ENCODE data around the gene S100A12.
A peak's percentile ranks its signal among the peaks of the same experiment; 100 is the strongest.

The S100A12 gene

DNA sequence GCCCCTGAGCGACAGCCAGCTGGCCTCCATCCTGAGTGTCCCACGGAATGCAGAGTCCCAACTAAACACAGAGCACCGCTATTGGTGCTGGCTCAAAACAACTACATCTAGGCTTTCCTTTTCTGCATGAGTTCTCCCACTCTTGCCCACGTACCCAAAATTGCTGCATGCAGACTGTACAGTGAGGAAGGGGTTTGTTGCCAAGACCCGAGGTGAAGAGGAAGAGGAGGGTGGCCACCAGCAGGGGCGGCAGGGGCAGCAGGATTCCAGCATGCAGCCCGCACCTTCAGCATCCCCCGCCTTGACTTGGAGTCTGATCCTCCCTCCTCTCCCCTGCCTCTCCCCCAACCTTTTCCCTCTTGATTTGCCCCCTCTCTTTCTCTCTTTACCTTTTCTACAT lies 9.7 kb downstream of the S100A12 start:
- DNase-seq: no peak

DNA sequence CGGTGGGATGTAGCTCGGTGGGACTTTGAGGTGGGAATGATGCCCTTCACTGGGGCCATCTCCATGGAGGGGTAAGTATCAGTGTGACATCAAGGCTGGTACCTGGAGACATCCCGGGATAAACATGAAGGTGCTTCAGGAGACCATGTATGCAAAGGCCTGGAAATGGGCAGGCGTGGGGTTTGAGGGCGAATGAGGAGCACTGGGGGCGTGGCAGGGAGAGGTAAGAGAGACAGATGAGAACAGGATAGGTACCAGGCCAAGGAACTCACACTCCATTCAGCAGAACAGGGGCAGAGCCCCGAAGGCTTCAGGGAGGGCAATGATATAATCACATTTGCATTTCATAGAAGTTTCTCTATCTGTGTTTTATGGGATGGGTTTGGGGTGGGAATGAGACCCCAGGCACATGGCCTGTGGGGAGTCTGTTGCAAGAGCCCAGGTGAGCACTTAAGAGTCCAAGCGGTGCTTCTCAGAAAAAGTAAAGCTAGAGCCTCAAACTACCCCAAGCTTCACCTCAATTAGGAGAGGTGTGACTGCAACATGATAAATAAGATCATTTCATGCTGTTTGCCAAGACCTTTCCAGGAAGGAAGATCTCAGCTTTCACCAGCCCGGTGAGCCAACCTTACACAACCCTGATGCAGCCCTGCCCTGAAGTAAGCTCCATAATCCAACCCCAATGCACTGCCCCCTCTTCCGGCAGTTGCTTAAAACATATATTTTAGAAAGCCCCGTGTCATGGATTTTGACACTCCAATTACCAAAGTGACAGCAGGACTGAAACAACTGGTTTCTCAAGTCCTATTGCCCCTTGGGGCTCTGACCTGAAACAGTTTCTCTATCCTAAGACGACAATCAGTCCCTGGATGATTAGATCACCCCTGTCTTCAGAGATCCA lies 10.4 kb downstream of the S100A12 start:
- DNase-seq: no peak

DNA sequence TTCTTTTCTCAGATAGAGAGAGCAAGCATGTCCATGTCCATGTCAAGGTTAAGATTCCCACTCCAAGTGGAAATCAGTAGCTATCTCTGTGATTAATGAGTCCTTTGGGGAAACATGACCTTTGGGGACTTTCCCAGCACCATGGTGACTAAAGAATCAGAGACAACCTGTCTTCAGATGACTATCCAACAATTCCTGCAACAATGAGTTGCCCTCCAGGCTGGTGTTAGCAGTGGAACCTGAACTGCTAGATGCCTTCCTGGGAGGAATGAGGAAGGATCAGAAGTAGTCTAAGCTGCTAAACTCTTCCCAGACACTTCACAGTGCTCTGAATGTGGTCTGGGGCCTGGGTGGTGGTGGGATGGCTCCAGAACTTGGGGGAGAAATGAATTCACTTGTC lies 11.3 kb downstream of the S100A12 start:
- DNase-seq: no peak

DNA sequence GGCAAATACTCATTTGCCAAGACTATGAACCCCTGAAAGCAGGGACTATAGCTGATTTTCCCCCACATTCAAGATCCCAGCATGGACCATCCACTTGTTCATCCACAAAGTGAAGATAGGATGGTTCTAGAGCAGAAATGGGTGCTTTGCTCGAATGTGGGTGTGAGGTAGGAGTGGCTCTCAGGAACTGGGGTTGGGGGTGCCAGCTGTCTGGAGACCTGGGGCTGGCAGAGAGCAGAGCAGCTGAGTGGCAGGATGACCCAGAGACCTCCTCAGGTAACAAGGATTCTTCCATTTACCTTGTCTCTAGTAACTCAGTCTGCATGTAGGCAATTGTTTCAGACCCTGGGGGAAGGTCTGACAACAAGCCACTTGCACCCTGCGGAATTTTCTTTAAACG lies 11.8 kb downstream of the S100A12 start:
- no peak for DNase-seq

DNA sequence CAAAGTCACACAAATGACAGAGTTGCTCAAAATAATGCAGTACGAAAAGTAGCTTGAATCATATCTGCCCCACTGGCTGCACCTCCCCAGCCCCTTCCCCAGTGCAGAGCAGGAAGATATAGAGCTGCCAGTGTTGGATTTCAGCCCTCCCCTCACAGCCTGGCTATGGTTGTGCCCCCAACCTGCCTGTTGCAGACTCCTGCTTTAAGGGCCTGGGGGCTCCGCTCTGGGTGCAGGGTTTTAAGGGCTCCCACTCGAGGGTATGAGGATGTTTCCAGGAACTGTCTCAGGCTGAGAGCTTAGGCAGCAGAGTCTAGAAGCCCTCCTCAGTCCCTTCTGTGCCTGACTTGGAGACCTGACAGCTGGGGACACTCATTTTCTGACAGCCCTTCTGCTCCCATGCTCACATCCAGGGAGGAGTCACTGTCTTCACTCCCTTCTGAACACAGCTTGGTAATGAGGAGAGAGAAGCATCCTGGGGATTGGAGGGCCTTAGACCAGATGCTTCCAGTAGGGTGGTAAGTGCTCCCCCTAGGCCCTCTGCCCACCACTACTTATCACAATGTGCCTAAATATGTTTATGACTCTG lies 13.1 kb downstream of the S100A12 start:
- DNase-seq: no peak

DNA sequence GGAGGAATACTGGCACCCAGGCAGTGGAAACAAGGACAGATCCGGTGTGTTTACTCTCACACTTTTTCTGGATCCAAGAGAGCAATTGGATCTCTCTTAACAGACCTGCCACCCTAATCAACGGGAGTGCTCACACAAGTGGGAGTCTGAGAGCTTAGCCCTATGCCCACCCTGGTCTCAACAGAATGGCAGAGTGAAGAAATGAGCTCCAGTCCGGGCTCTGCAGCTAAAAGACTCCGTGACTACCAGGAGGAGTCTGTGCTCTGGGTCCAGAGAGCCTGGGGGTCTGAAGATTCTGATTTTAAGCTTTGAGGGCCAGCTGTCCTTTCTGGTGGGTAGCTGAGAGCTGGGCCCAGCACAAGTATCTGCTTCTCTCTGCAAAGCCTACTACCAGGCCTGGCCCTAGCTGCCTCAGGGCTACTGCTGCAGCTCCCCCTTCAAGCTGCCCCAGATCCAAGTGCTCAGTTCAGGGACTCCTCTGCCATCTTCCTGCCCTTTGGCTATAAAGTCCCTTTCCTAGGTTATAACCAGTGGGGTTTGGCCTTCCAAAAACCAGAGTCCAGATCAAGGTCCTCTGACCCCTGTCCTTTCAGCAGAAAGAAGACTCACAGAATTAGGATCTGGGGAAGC lies 13.8 kb downstream of the S100A12 start:
- DNase-seq: no peak

DNA sequence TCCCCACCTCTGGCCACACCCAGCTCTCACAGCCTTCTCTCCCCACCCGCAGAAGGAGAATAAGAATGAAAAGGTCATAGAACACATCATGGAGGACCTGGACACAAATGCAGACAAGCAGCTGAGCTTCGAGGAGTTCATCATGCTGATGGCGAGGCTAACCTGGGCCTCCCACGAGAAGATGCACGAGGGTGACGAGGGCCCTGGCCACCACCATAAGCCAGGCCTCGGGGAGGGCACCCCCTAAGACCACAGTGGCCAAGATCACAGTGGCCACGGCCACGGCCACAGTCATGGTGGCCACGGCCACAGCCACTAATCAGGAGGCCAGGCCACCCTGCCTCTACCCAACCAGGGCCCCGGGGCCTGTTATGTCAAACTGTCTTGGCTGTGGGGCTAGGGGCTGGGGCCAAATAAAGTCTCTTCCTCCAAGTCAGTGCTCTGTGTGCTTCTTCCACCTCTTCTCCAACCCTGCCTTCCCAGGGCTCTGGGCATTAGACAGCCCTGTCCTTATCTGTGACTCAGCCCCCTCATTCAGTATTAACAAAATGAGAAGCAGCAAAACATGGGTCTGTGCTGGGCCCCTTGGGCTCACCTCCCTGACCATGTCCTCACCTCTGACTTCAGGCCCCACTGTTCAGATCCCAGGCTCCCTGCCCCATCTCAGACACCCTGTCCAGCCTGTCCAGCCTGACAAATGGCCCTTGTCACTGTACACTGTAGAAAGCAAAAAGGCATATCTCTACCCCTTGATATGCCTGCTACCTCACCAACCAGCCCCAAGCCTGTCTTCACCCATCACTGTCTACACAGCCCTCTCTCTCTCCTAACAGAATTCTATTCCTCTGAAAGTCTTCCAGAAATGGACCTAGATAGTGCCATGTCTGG lies 14.6 kb downstream of the S100A12 start:
- DNase-seq: no peak

DNA sequence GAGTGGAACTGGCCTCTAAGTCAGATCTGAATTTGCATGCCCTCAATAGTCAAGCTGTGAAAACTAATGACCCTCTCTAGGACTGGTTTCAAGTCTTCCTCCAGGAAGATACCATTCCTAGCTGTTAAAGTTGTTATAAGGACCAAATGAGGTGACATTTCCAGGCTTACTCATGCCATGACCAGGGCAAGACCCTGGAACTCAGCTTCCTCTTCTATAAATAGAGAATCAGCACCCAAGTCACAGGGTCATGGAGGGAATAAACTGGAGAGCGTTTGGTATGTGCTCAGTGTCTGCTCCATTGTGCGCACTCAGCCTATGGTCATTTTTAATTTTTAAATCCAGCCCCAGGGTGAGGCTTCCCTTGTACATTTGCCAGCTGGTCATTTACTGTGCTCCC lies 15.2 kb downstream of the S100A12 start:
- DNase-seq: no peak

DNA sequence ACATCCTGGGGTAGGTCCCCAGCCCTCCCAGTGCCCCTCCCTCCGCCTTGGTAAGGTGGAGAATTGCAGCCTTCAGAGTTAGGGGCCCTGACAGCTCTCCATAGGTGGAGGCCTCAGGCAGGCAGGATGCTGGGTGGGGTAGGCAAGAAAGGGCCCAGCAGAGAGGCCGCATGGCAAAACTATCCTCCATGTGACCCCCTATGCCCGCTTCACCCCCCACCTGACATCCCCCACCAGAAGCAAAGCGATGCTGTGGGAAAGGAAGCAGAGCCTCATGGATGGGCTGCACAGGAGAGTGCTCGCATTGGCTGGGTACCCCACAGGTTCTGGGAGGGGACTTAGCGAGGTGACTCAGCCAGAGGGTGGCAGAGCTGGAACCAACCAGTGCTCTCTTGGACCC lies 16.2 kb downstream of the S100A12 start:
- DNase-seq: no peak

DNA sequence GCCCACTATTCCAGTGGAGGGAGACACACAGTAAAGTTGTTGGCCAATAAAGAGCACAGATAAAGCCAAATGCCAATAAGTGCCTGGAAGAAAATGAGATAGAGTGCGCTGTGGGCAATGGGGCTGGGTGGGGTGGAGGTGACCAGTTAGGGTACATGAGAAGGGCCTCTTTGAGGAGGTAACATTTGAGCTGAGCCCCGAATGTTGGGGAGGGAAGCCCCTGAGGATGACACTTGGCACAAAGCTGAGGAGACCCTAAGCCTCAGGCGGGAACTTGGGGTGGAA lies 16.8 kb downstream of the S100A12 start:
- no peak for DNase-seq

DNA sequence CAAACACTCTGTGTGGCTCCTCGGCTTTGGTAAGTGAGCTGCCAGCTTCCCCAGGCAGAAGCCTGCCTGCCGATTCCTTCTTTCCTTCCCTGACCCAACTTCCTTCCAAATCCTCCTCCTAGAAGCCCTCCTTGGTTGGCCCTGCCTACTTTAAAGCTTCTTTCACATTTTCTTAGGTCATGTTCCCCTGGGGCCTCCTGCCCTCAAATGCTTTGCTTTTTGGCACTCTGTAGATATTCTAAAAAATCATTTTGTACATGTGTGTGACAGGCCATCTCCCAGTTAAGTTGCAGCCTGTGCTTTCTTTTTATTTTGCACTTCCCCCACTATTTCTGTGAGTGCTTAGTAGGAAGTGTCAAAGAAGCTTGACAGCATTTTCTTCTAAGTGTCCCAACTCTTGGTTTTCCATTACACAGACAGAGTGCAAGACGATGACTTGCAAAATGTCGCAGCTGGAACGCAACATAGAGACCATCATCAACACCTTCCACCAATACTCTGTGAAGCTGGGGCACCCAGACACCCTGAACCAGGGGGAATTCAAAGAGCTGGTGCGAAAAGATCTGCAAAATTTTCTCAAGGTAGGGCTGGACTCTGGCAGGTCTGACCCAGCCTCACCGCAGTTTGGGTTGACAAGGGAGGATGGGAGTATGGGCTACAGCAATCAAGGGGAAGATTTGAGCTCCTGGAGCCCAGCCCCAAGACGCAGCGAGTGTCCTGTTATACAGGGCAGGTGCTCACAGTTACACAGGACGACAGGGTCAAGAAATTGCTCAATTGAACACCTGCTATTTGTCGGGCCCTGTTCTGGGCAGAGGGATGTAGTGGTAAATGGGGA lies 17.3 kb downstream of the S100A12 start, which contains the start of gene S100A9:
Gene S100A9 (plus strand): TSS at position 2 of the 838 bp plus-strand sequence. CDS start 430 bp downstream, at position 432.
- no peak for DNase-seq

DNA sequence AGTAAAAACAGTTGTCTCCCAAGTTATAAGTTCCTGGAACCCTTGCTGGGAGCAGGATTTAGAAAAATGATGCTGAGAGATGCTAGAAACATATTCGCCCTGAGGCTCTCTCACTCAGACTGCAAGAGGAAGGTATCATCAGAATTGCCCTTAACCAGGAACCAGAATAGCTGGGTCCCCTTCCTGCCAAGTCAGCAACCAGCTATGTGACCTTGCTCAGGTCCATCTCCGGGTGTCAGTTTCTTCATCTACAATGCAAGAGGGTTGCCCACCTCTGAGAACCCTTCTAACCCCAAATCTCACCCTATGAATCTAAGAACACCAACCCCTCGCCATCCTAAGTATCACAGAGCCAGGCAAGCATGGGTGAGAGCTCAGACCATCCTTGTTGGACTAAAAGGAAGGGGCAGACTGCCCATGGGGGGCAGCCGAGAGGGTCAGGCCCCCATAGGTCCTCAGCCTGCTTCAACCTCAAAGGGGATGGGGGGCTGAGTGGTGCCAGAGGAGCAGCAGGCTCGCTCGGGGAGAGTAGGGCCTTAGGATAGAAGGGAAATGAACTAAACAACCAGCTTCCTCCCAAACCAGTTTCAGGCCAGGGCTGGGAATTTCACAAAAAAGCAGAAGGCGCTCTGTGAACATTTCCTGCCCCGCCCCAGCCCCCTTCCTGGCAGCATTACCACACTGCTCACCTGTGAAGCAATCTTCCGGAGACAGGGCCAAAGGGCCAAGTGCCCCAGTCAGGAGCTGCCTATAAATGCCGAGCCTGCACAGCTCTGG lies 18.2 kb downstream of the S100A12 start:
- peak; percentile 29 for DNase-seq

DNA sequence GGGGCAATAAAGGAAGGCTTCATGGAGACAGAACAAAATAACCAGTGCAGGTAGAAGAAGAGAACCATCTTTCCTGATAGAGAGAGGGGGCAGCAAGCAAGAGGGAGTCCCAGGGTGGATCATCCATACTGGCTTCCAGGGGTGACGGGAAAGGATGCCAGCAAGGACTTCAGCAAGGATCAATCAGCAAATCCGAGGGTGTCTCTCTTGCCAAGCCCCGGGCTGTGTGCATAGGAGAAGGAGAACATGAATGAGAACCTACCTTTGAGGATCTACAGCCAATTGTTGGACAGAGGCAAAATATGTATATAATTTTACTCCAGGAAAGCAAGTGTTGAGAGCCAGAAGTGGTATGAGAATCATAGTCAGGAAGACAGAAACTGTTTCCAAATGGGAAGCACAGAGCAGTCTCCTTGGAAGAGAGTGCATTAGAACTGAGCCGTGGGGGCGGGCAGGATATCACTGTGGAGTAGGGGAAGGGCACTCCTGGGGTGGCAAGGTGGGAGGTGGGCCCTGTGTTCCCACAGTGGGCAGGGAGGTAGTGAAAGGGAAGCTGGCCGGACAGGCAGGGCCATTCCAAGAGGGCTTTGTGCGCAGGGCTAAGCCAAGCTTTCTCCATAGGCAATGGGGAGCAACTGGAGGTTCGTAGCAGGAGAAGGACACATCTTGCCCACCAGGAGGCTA lies 18.9 kb downstream of the S100A12 start:
- no peak for DNase-seq

DNA sequence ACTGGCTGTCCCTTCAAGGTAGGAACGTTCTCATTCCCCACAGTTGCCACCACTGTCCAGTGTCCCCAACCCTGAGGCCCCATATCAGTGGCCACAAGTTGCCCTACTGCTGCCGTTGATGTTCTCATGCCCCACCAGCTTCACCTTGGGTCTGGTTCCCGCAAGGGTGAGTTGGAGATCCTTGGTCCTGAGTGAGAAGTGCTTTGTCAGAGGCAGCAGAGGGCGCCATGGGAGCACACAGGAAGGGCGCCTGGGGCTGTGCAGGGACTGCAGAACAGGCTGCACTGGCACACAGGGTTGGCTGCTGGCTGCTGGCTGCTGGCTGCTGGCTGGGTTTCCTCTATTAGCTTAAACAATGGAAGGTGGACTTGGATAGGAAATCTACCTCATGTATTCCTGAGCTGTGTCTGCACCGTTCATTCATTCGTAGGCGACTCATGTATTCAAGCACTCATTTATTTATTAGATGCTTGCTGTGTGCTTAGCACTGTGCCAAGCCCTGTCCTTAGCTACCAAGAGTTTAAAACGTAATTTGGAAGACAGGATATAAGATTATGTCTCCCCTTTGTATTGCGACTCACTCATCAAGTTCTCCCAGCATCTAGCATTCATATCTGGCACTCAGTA lies 19.9 kb downstream of the S100A12 start:
- peak; percentile 43 for DNase-seq

DNA sequence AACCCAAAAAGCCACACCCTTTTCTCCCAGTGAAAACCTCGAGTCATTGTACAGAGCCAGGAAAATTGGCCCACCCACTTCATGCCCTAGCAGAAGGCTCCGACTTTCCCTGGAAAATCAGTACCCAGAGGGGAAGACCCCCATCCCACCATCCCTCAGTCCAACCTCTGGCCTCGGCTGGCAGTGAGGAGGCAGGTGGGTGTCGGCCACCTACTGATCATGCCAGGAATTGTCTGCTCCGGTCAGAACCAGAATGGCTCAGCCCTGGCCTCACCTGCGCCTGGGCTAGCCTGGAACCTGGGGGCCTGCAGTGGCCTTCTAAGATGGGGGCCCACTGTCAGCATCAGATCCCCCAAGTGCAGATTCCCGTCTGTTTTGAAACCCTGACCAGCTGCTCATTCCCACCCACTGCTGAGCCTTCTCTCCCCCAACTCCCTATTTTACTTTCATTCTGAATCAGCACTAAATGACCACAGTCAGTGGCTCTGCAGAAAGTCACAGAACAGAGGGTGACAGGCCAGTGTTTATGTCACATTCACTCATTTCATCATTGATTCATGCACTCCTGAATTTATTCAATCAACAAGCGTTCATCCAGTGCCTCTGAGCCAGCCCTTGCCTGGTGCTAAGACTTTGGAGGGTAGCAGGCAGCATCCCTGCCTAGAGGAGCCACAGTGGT lies 20.8 kb downstream of the S100A12 start:
- DNase-seq: no peak

DNA sequence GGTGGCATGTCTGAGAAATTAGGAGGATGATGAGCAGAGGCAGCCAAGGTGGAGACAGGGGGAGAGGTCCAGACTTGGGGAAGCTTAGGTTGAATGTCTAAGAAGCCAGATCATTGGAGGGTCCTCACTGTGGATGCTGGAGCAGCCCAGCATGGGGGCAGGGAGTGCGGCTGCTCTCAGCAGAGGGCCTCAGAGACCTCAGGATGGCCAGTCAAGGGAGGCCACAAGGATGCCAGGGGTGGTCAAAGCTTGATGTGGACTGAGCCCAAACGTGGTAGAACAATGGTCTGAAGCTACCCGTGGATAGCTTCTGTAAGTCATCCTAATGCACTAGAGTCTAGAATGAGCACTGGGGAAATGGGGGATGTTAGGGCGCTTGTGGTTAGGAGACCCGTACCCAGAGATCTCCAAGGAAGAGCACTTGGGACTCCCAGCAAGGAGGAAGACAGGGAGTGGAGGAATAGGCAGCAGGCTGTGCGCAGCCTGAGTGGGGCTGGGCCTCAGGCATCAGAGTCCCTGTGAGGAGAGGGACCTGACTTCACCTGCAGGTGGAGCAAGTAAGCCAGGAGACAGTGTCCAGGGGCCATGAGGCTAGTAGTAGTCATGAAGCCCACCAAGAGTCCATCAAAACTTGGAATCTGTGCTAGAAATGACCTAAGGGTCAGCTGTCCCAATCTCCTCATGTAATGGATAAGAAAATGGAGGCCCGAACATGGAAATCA lies 22.0 kb downstream of the S100A12 start:
- DNase-seq: no peak

DNA sequence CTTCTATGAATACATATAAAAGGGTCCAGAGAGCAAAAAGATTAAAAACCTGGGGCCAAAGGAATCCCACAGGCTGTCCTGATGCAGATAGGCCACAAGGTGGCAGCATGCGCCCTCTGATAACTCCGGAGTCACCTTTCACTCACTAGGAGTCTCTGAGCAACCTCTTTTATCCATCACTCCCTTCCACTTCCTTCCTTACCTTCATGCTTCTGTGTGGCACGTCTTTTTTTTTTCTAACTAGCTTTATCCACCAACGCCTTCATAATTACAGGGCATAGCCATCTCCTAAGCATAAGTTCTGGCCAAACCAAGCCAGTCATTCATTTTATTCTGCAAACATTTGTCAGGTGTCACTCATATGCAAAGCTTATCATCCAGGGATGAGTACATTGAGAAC lies 22.9 kb downstream of the S100A12 start:
- peak; percentile 69 for DNase-seq

DNA sequence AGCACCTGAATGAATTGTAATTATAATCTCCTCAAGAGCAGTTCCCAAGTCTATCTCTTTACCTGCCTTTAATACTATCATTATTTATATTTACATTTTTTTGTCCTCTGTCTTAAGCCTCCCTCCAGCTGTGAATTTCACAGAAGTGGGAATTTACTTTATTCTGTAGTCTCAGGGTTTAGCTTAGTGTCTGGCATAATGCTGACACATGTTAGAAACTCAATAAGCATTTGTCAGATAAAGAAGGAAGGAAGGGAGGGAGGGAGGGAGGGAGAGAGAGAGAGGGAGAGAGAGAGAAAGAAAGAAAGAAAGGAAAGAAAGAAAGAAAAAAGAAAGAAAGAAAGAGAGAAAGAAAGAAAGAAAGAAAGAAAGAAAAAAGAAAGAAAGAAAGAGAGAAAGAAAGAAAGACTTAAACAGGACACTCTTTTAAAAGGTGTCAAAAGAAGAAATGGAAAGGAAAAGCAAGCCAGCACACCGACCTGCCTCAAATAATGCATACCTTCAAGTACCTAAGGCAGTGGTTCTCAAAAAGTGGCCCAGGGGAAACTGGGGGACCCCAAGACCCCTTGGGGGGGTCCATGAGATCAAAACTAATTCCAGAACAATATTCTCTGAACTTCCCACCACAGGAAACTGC lies 25.0 kb downstream of the S100A12 start:
- no peak for DNase-seq

Data from CD4-positive, alpha-beta T cell treated with Interleukin-6 for 4 hours (primary cell).